Caki2 (cell line): Measurements from ENCODE around the gene PARP6. TPM values are rescaled to one million over a fixed set of nuclear protein-coding genes. Genes with fewer than 3 reads are reported as not detected.

Source experiments
- DNase-seq: peaks from one replicate; pipeline ENCODE4 v3.0.0-alpha.2; 2015; ENCODE audit warnings: low read depth
- in situ Hi-C: cut with HindIII; loops from 2 replicates; pipeline ENCODE4 v1.10.0; 2016; ENCODE audit warnings: low sequenced_read_pairs, low pct_unique_long_range_greater_than_20kb, mixed read lengths
- total RNA-seq: library from RNA; depleted of rRNA; stranded (reverse); fragments of >200 nt; shearing (Covaris generic); gene quantifications from 2 replicates; pipeline ENCODE4 v1.2.3, GENCODE V29; 2014; ENCODE audit warnings: low replicate concordance; rRNA removed

Gene PARP6
- 11.6 and 20.6 TPM in 2 replicates for total RNA-seq

- in situ Hi-C loops: no loop called here
- peak; percentile 98 for DNase-seq
Observed at GRCh38 chr15:72272213-72272996, at the start of gene PARP6. PARP6 (minus strand) TSS chr15:72272554; CDS start chr15:72267477, 5,077 bp downstream.

- peak; percentile 96 for DNase-seq
- in situ Hi-C loops: no loop called here
Observed at GRCh38 chr15:72319985-72320671, 47.8 kb upstream of the PARP6 start, which contains the start of gene CELF6. CELF6 (minus strand) TSS chr15:72320157; CDS start chr15:72319874, 283 bp downstream.

- peak; percentile 77 for DNase-seq
- in situ Hi-C loops: no loop called here
Observed at GRCh38 chr15:72319360-72319984, 47.1 kb upstream of the PARP6 start.

- no peak for DNase-seq
- in situ Hi-C loops: no loop called here
Observed at GRCh38 chr15:72318408-72318942, 46.1 kb upstream of the PARP6 start.

- in situ Hi-C loops: no loop called here
- DNase-seq: no peak
Observed at GRCh38 chr15:72315706-72316370, 43.5 kb upstream of the PARP6 start.

GRCh38 chr15:72313881-72314280 lies 41.5 kb upstream of the PARP6 start:
- in situ Hi-C loops: no loop called here

GRCh38 chr15:72313448-72313840 lies 41.1 kb upstream of the PARP6 start:
- no peak for DNase-seq

More at GRCh38 chr15:72313881-72314280, 41.5 kb upstream of the PARP6 start:
- no peak for DNase-seq

GRCh38 chr15:72312605-72313447 lies 40.5 kb upstream of the PARP6 start:
- in situ Hi-C loops: no loop called here
- DNase-seq: peak; percentile 43

More at GRCh38 chr15:72313448-72313840, 41.1 kb upstream of the PARP6 start:
- in situ Hi-C loops: no loop called here

GRCh38 chr15:72307026-72307425 lies 34.7 kb upstream of the PARP6 start:
- DNase-seq: no peak
- in situ Hi-C loops: no loop called here

- in situ Hi-C loops: no loop called here
- no peak for DNase-seq
Observed at GRCh38 chr15:72306211-72306785, 33.9 kb upstream of the PARP6 start.

- in situ Hi-C loops: no loop called here
- no peak for DNase-seq
Observed at GRCh38 chr15:72304596-72304995, 32.2 kb upstream of the PARP6 start.

- in situ Hi-C loops: no loop called here
- DNase-seq: no peak
Observed at GRCh38 chr15:72302955-72303354, 30.6 kb upstream of the PARP6 start.

GRCh38 chr15:72289597-72290325 lies 17.4 kb upstream of the PARP6 start:
- no peak for DNase-seq
- in situ Hi-C loops: no loop called here

- no peak for DNase-seq
- in situ Hi-C loops: no loop called here
Observed at GRCh38 chr15:72288796-72289596, 16.6 kb upstream of the PARP6 start.

- DNase-seq: no peak
- in situ Hi-C loops: no loop called here
Observed at GRCh38 chr15:72285927-72286516, 13.7 kb upstream of the PARP6 start.
